Endothelial cell of umbilical vein (primary cell): ENCODE data around the gene INTS1. TPM values are rescaled to one million over a fixed set of nuclear protein-coding genes. Genes with fewer than 3 reads are reported as not detected.

Source experiments
- BruUV-seq: library from RNA; stranded (reverse); fragments of 400-500 nt; replicated peaks from 2 replicates; lab custom pipeline; 2021; lab: Mats Ljungman, UMichigan
- CTCF ChIA-PET: fragments of 300-600, 350-600 bp; sonication (Branson Sonifier 250); formaldehyde crosslinking; loops from one replicate; lab custom pipeline; 2021; ENCODE audit warnings: antibody characterized with exemption, inconsistent platforms; lab: Charles Lee
- POLR2A ChIA-PET: fragments of 300-600, 350-600 bp; sonication (Branson Sonifier 250); formaldehyde crosslinking; loops from one replicate; lab custom pipeline; 2021; ENCODE audit warnings: antibody characterized with exemption, inconsistent platforms; lab: Charles Lee
- DNase-seq: peaks from one replicate; pipeline ENCODE4 v3.0.0-alpha.2; 2011; ENCODE audit warnings: low read depth, low spot score
- FAIRE-seq: peaks from 2 replicates; lab custom pipeline; 2011; peaks lifted over from hg19 to GRCh38; lab: Jason Lieb, UNC
- H2AFZ ChIP-seq: 2 replicates; pipeline ENCODE4 v1.6.0; 2012; ENCODE audit warnings: low read depth, low read length, control low read depth, inconsistent platforms
- H3K27ac ChIP-seq: 2 replicates; pipeline ENCODE4 v1.5.1; 2011; ENCODE audit warnings: low read depth, mild to moderate bottlenecking, control low read depth, low read length, moderate library complexity; ENCODE audit not compliant: insufficient read depth
- H3K27me3 ChIP-seq, 2 experiments: 2 replicates each; pipeline versions ENCODE4 v1.6.0 to v1.6.1; 2011; ENCODE audit warnings: low read length in 2 of 2, mixed read lengths in 1 of 2; ENCODE audit not compliant: control insufficient read depth in 2 of 2, insufficient read depth in 2 of 2
- H3K36me3 ChIP-seq, 2 experiments: 2 replicates in 1 of 2; 3 replicates in 1 of 2; pipeline ENCODE4 v1.5.1; 2011; ENCODE audit warnings: low read length in 2 of 2, mild to moderate bottlenecking in 1 of 2, moderate library complexity in 1 of 2; ENCODE audit not compliant: control insufficient read depth in 2 of 2, insufficient read depth in 2 of 2; ENCODE audit errors: extremely low read depth in 1 of 2
- H3K4me1 ChIP-seq: 3 replicates; pipeline ENCODE4 v1.5.1; 2011; ENCODE audit warnings: mild to moderate bottlenecking, low read length; ENCODE audit not compliant: control insufficient read depth, insufficient read depth; ENCODE audit errors: extremely low read depth
- H3K4me2 ChIP-seq: 2 replicates; pipeline ENCODE4 v1.6.1; 2011; ENCODE audit warnings: low read length, control low read depth, mixed read lengths; ENCODE audit not compliant: insufficient read depth
- H3K4me3 ChIP-seq, 3 experiments: fragments of 200-600 bp in 1 of 3; sonication (generic), shearing (Covaris generic) in 1 of 3; replicated peaks in 1 of 3; 2 replicates each; pipeline ENCODE4 v1.5.1; 2011 to 2016; ENCODE audit warnings: control low read depth in 3 of 3, low read length in 3 of 3, mild to moderate bottlenecking in 2 of 3, inconsistent platforms in 1 of 3, low read depth in 1 of 3, moderate library complexity in 1 of 3; ENCODE audit not compliant: insufficient read depth in 1 of 3
- H3K79me2 ChIP-seq: 2 replicates; pipeline ENCODE4 v1.6.0; 2012; ENCODE audit warnings: low read length, inconsistent platforms; ENCODE audit not compliant: control insufficient read depth, insufficient read depth
- H3K9ac ChIP-seq: replicated peaks from 2 replicates; pipeline ENCODE3; 2011; ENCODE audit warnings: low read length, control low read depth; ENCODE audit not compliant: insufficient read depth; ENCODE audit errors: extremely low read depth
- H3K9me1 ChIP-seq: replicated peaks from 3 replicates; pipeline ENCODE4 v1.6.0; 2011; ENCODE audit warnings: mild to moderate bottlenecking, low read length; ENCODE audit not compliant: control insufficient read depth, insufficient read depth; ENCODE audit errors: extremely low read depth
- H3K9me3 ChIP-seq: replicated peaks from 2 replicates; pipeline ENCODE4 v1.5.1; 2012; ENCODE audit warnings: low read length, inconsistent platforms; ENCODE audit not compliant: control insufficient read depth, insufficient read depth
- H4K20me1 ChIP-seq: replicated peaks from 2 replicates; pipeline ENCODE3; 2011; ENCODE audit warnings: mild to moderate bottlenecking, low read length; ENCODE audit not compliant: control insufficient read depth, insufficient read depth; ENCODE audit errors: extremely low read depth
- EZH2 ChIP-seq: IDR thresholded peaks from 2 replicates; pipeline ENCODE4 v1.6.1; 2012; ENCODE audit warnings: borderline replicate concordance, low read depth, mild to moderate bottlenecking, moderate library complexity, low read length, inconsistent platforms; ENCODE audit not compliant: severe bottlenecking
- FOS ChIP-seq: IDR thresholded peaks from 2 replicates; pipeline ENCODE4 v1.6.1; 2011; ENCODE audit warnings: mild to moderate bottlenecking, low read length, moderate library complexity, borderline replicate concordance; ENCODE audit not compliant: insufficient read depth
- GATA2 ChIP-seq: IDR thresholded peaks from 2 replicates; pipeline ENCODE4 v1.7.0; 2011; ENCODE audit warnings: low read depth, mild to moderate bottlenecking, moderate library complexity, mixed read lengths, low read length; ENCODE audit not compliant: insufficient read length, insufficient read depth
- JUN ChIP-seq: IDR thresholded peaks from 2 replicates; pipeline ENCODE4 v1.6.1; 2011; ENCODE audit warnings: borderline replicate concordance, low read depth; ENCODE audit not compliant: insufficient read length, insufficient read depth
- MYC ChIP-seq: IDR thresholded peaks from one replicate; pipeline ENCODE4 v1.6.1; 2011; ENCODE audit warnings: mild to moderate bottlenecking, low read depth, low read length
- POLR2A ChIP-seq: IDR thresholded peaks from 2 replicates; pipeline ENCODE4 v1.6.1; 2012; ENCODE audit warnings: low read depth, mild to moderate bottlenecking, control low read depth, low read length
- dilution Hi-C: fragments of 300-500 bp; cut with MboI; formaldehyde crosslinking; loops from one replicate; pipeline ENCODE4 v1.15.0; 2019; ENCODE audit warnings: low sequenced_read_pairs; ENCODE audit not compliant: extremely low pct_ligation_motif_present
- intact Hi-C: fragments of 100-400 bp; cut with micrococcal nuclease; formaldehyde crosslinking; loops from one replicate; pipeline ENCODE4 v1.10.0; 2022
- polyA plus RNA-seq, 4 experiments: library from polyadenylated mRNA; depleted of rRNA in 3 of 4; stranded (reverse) in 3 of 4; unstranded in 1 of 4; fragments of >200 nt; gene quantifications; 2 replicates each; pipeline versions ENCODE4 v1.2.1 to v1.2.3, GENCODE V29; 2011 to 2012; ENCODE audit warnings: missing spikeins in 1 of 4
- total RNA-seq: library from RNA; stranded (reverse); gene quantifications from 2 replicates; pipeline ENCODE4 v1.2.3, GENCODE V29; 2021
- TF ChIP-seq, protein P1 (sequence below), 2 donors: IDR thresholded peaks; 1 replicate in 1 of 2; 2 replicates in 1 of 2; pipeline ENCODE4 v1.5.1; 2011; ENCODE audit warnings: low read length in 2 of 2, mild to moderate bottlenecking in 2 of 2, moderate library complexity in 2 of 2, control low read depth in 1 of 2, inconsistent platforms in 1 of 2, low read depth in 1 of 2; ENCODE audit not compliant: insufficient read depth in 1 of 2; ENCODE audit errors: extremely low read depth in 1 of 2
- TF ChIP-seq, protein P2 (sequence below): IDR thresholded peaks from 2 replicates; pipeline ENCODE4 v1.6.1; 2011; ENCODE audit not compliant: insufficient read depth, insufficient read length

Gene INTS1
- total and polyA plus RNA-seq, 2 donors (not counting 3 experiments of a cell fraction or from before 2014, with no cell fraction given): 57.8 to 116 TPM

DNA sequence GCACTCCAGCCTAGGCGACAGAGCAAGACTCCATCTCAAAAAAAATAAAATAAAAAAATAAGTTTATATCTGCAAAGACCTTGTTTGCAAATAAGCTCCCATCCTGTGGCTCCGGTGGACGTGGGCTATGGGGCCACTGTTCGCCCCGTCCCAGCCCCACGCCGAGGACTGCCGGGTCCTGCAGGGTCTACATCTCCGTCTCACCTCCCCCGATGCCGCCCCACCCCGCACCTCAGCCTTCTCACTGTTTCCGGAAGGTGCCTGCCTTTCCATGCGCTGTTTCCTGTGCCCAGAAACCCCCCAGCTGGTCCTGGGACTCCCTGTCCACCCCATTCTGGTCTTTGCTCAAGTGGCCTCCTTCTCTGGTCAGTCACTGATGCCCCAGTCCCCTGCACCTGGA is 5.0 kb upstream of the INTS1 start:
- no peak overlapping the region for H3K4me3 ChIP-seq
- no TSS peak for BruUV-seq
- H3K27me3 ChIP-seq: no peaks in the 10 kb centered on the region
- H2AFZ ChIP-seq: no peak overlapping the region
- H3K9me1 ChIP-seq: no peaks in the 10 kb centered on the region
- no peak overlapping the region for H3K27ac ChIP-seq
- intact Hi-C loops: no loop called here
- ChIA-PET POLR2A (no interaction called here), CTCF (interaction anchor here (1.4 kb wide), 1 partner anchor 47 kb away, joined by 4 read pairs; the partner anchor contains the start of gene TMEM184A)
- no peaks in the 10 kb centered on the region for H4K20me1 ChIP-seq
- no peak overlapping the region for H3K9ac ChIP-seq
- DNase-seq: no peak
- no peaks in the 10 kb centered on the region for H3K79me2 ChIP-seq
- dilution Hi-C loops: no loop called here
- no peaks in the 10 kb centered on the region for H3K36me3 ChIP-seq
- H3K9me3 ChIP-seq: no peaks in the 10 kb centered on the region
- TF ChIP-seq GATA2 (no peak), EZH2 (no peak), JUN (no peak), FOS (no peak), POLR2A (no peak), MYC (no peak)
- TF ChIP-seq, protein P1, sequence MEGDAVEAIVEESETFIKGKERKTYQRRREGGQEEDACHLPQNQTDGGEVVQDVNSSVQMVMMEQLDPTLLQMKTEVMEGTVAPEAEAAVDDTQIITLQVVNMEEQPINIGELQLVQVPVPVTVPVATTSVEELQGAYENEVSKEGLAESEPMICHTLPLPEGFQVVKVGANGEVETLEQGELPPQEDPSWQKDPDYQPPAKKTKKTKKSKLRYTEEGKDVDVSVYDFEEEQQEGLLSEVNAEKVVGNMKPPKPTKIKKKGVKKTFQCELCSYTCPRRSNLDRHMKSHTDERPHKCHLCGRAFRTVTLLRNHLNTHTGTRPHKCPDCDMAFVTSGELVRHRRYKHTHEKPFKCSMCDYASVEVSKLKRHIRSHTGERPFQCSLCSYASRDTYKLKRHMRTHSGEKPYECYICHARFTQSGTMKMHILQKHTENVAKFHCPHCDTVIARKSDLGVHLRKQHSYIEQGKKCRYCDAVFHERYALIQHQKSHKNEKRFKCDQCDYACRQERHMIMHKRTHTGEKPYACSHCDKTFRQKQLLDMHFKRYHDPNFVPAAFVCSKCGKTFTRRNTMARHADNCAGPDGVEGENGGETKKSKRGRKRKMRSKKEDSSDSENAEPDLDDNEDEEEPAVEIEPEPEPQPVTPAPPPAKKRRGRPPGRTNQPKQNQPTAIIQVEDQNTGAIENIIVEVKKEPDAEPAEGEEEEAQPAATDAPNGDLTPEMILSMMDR (IDR thresholded peaks at IDR 0.05; ENCODE audit: extremely low read depth in 1 of 2, insufficient read depth in 1 of 2, low read depth in 1 of 2, low read length in 2 of 2): no peak
- TF ChIP-seq, protein P2, sequence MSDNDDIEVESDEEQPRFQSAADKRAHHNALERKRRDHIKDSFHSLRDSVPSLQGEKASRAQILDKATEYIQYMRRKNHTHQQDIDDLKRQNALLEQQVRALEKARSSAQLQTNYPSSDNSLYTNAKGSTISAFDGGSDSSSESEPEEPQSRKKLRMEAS: no peak
- H3K4me2 ChIP-seq: no peak overlapping the region
- peaks cover 9% of the 10 kb centered on the region for H3K4me1 ChIP-seq
- no peak for FAIRE-seq
